Activated CD4-positive, alpha-beta T cell treated with anti-CD3 and anti-CD28 coated beads for 36 hours (primary cell): ENCODE data around the gene MAST4. TPM values are rescaled to one million over a fixed set of nuclear protein-coding genes. Genes with fewer than 3 reads are reported as not detected.
"Not testable (repeated sequence)": the region's sequence is repeated elsewhere in the genome, so short reads cannot be mapped to it uniquely, and the experiment has no call there.

Experiments used
- ATAC-seq: fragments of 200-7000 bp; cut with Tn5 transposase; one replicate; pipeline ENCODE4 v1.10.0; 2021; ENCODE audit warnings: mild to moderate bottlenecking, moderate library complexity
- CTCF ChIA-PET: fragments of 350-600 bp; sonication (Branson Sonifier 250); formaldehyde crosslinking; loops from one replicate; lab custom pipeline; 2021; ENCODE audit warnings: antibody characterized with exemption; lab: Charles Lee
- POLR2A ChIA-PET: fragments of 350-600 bp; sonication (Branson Sonifier 250); formaldehyde crosslinking; loops from one replicate; lab custom pipeline; 2021; ENCODE audit warnings: antibody characterized with exemption, inconsistent platforms; lab: Charles Lee
- DNase-seq: peaks from one replicate; pipeline ENCODE4 v3.0.0-alpha.2; 2020
- H3K27ac Mint-ChIP-seq: one replicate; pipeline ENCODE4 v1.8.0; 2021; ENCODE audit warnings: mixed read lengths
- H3K27me3 Mint-ChIP-seq: one replicate; pipeline ENCODE4 v1.8.0; 2021; ENCODE audit warnings: mixed read lengths
- H3K36me3 Mint-ChIP-seq: one replicate; pipeline ENCODE4 v1.8.0; 2021; ENCODE audit warnings: low read depth, mixed read lengths
- H3K4me1 Mint-ChIP-seq: one replicate; pipeline ENCODE4 v1.8.0; 2021; ENCODE audit warnings: mixed read lengths
- H3K4me3 Mint-ChIP-seq: one replicate; pipeline ENCODE4 v1.8.0; 2021; ENCODE audit warnings: mild to moderate bottlenecking, moderate library complexity, mixed read lengths
- H3K9me3 Mint-ChIP-seq: one replicate; pipeline ENCODE4 v1.8.0; 2021; ENCODE audit warnings: low read depth, mixed read lengths
- intact Hi-C, 2 experiments: fragments of 100-400 bp; cut with DNase I in 1 of 2; cut with micrococcal nuclease in 1 of 2; formaldehyde crosslinking; loops; one replicate each; pipeline versions ENCODE4 v1.14.2 to v1.15.1; 2022 to 2024; cut with DNase I, micrococcal nuclease
- total RNA-seq, 2 experiments: library from RNA; stranded (reverse); gene quantifications; one replicate each; pipeline ENCODE4 v1.2.3, GENCODE V29; 2021

MAST4 gene
- total RNA-seq, 2 experiments from 2014 or later = 19.2 to 26.7 TPM

GRCh38 chr5:66818304-66818934, 222.2 kb downstream of the MAST4 start:
- Mint-ChIP-seq H3K36me3 (no peaks in the 10 kb centered on the region), H3K4me1 (peaks cover 24% of the 10 kb centered on the region), H3K4me3 (no peak overlapping the region), H3K27me3 (peaks cover 3% of the 10 kb centered on the region), H3K27ac (peak overlapping the region; percentile 20), H3K9me3 (no peaks in the 10 kb centered on the region)
- ATAC-seq (no peak), DNase-seq (no peak)
- ChIA-PET POLR2A (no interaction called here), CTCF (interaction anchor here (0.8 to 2.9 kb wide), 4 partner anchors 10 to 677 kb away, joined by 3 to 7 read pairs (median 4); no protein-coding TSS in a partner anchor)
- intact Hi-C loops = loop anchor here in 1 of 2 experiments (5.0 kb wide), 1 partner anchor 339 kb away; no protein-coding TSS in a partner anchor

DNA sequence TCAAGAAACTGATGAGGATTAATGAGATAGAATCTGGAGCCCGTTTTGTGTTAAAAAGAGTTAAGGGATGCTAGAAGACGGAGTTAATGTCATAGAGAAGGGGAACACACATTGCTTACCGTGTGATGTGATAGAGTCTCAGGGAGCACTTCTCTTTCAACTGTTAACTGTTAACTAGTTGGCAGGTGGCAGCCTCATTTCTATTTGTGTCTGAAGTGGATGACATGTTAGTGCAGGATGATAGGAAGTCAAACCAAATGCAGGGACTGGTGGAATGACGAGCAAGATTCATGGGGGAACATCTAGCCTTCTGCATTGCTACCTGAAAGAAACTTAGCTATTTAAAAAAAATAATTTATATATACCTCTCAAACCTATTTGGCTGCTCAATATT, 222.7 kb downstream of the MAST4 start:
- ChIA-PET CTCF (interaction anchor here (0.8 to 2.9 kb wide), 8 partner anchors 9 to 676 kb away, joined by 3 to 7 read pairs (median 4); no protein-coding TSS in a partner anchor), POLR2A (no interaction called here)
- Mint-ChIP-seq H3K27me3 (peaks cover 3% of the 10 kb centered on the region), H3K4me3 (no peak overlapping the region), H3K27ac (no peak overlapping the region), H3K36me3 (no peaks in the 10 kb centered on the region), H3K4me1 (peaks cover 26% of the 10 kb centered on the region), H3K9me3 (no peaks in the 10 kb centered on the region)
- ATAC-seq (no peak), DNase-seq (no peak)
- intact Hi-C loops = loop anchor here in 1 of 2 experiments (5.0 kb wide), 1 partner anchor 338 kb away; no protein-coding TSS in a partner anchor

DNA sequence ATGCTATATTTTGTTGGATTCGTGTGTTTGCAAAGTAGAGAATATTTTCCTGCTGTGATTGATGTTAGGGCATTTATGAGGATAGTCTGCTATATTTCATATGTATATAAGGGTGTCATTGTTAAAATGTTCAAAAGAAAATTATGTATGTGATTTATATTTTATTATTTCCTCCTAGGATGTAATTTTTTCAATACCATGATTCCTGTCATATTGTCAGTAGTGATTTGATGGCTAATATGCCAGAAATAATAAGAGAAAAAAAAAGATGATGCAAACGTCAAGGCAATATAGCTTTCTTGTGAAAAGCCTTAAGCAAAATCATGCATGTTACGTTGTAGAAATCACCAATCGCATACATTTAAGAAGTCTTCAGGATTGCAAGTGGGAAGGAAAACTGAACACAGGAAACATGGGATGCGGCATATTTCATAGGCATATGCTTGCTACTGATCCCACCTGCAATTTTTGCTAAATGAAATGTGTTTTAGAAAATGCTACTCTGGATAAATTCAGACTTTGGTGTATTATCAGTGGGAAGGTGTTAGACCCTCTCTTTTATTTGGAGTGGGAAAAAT, 224.5 kb downstream of the MAST4 start:
- Mint-ChIP-seq H3K4me3 (no peak overlapping the region), H3K9me3 (no peaks in the 10 kb centered on the region), H3K36me3 (no peaks in the 10 kb centered on the region), H3K27me3 (peaks cover 2% of the 10 kb centered on the region), H3K4me1 (peaks cover 28% of the 10 kb centered on the region), H3K27ac (no peak overlapping the region)
- DNase-seq (no peak), ATAC-seq (no peak)
- intact Hi-C loops = loop anchor here in 1 of 2 experiments (10.0 kb wide), 1 partner anchor 896 kb away; the partner anchor contains the start of gene ERBIN
- POLR2A ChIA-PET = no interaction called here
- CTCF ChIA-PET = interaction anchor here (0.6 to 2.0 kb wide), 8 partner anchors 10 to 389 kb away, joined by 3 to 7 read pairs (median 3); no protein-coding TSS in a partner anchor

DNA sequence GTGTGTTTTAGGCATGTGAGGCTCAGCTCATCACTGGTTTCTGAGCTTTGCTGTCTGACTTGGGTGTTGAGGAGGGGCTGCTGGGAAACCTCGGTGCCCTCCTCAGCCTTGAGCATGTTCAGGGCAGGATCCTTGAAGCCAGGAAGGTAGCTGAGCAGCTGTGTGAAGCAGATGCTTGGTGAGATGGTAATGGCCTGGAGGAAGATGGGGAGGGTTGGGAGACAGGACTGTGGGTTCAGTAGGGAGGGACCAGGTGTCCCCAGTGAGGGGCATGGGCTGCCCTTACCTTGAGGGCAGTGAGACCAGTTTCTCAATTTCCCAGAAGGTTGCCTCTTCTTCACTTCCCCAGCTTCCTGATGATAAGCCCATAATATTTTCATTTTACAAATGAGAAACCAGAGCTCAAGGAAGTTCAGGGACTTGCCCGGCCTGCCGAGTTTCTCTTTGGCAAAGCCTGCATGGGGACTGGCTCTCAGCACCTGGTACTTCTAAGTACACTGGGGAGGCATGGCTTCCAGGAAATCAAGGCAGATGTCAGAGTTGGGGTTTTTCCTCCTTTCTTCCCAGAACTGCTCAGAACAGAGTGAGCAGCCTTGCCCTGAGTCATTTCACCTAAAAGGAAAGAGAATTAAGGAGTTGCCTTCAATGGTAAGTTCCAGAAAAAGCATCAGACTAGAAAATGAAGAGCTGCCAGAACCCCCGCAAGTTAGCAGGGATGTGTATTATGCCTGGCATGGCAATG, 225.7 kb downstream of the MAST4 start:
- Mint-ChIP-seq H3K4me1 (peaks cover 28% of the 10 kb centered on the region), H3K9me3 (no peaks in the 10 kb centered on the region), H3K27ac (peak overlapping the region; percentile 86), H3K36me3 (no peaks in the 10 kb centered on the region), H3K4me3 (peak overlapping the region; percentile 18), H3K27me3 (peaks cover 2% of the 10 kb centered on the region)
- peak; percentile 86 for ATAC-seq
- intact Hi-C loops = loop anchor here (2.0 to 10.0 kb wide), 2 partner anchors 19 to 897 kb away; partner anchors contain the start of gene ERBIN (in 1 of the 2)
- ChIA-PET POLR2A (interaction anchor here (0.6 kb wide), 1 partner anchor 45 kb away, joined by 3 read pairs; no protein-coding TSS in a partner anchor), CTCF (interaction anchor here (0.6 kb wide), 1 partner anchor 116 kb away, joined by 3 read pairs; no protein-coding TSS in a partner anchor)
- peak; percentile 70 for DNase-seq

GRCh38 chr5:66822906-66823305, 226.7 kb downstream of the MAST4 start:
- H3K4me3 Mint-ChIP-seq, ATAC-seq, H3K36me3 Mint-ChIP-seq, H3K9me3 Mint-ChIP-seq, CTCF ChIA-PET, POLR2A ChIA-PET, H3K27me3 Mint-ChIP-seq, DNase-seq: not testable (repeated sequence)
- intact Hi-C loops = loop anchor here (2.0 to 10.0 kb wide), 2 partner anchors 18 to 898 kb away; partner anchors contain the start of gene ERBIN (in 1 of the 2)
- peaks cover 29% of the 10 kb centered on the region for H3K4me1 Mint-ChIP-seq
- peak overlapping the region; percentile 86 for H3K27ac Mint-ChIP-seq

DNA sequence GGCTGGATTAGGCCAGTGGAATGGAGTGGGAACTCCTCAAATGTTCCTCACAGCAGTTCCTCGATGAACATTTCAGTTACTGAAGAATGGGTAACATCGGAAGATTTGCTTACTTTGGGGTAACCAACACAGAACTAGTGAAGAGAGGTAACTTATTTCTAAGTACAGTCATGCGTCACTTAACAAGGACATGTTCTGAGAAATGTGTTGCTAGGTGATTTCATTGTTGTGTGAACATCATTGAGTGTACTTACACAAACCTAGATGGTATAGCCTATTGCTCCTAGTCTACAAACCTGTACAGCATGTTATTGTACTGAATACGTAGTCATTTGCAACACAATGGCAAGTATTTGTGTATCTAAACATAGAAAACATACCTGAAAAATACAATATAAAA, 228.3 kb downstream of the MAST4 start:
- DNase-seq (no peak), ATAC-seq (no peak)
- H3K27ac Mint-ChIP-seq = peak overlapping the region; percentile 70
- no peaks in the 10 kb centered on the region for H3K36me3 Mint-ChIP-seq
- peaks cover 40% of the 10 kb centered on the region for H3K4me1 Mint-ChIP-seq
- POLR2A ChIA-PET = no interaction called here
- H3K27me3 Mint-ChIP-seq = peaks cover 10% of the 10 kb centered on the region
- no peak overlapping the region for H3K4me3 Mint-ChIP-seq
- CTCF ChIA-PET = interaction anchor here (1.1 to 1.8 kb wide), 2 partner anchors 10 to 261 kb away, joined by 3 to 9 read pairs; no protein-coding TSS in a partner anchor
- no peaks in the 10 kb centered on the region for H3K9me3 Mint-ChIP-seq
- intact Hi-C loops = loop anchor here in 1 of 2 experiments (10.0 kb wide), 1 partner anchor 900 kb away; the partner anchor contains the start of gene ERBIN

GRCh38 chr5:66826263-66826662, 230.1 kb downstream of the MAST4 start:
- ATAC-seq (no peak), DNase-seq (no peak)
- intact Hi-C loops = loop anchor here (5.0 to 10.0 kb wide), 3 partner anchors 186 to 901 kb away; partner anchors contain the start of gene ERBIN (in 1 of the 2)
- no peak overlapping the region for H3K4me3 Mint-ChIP-seq
- no peak overlapping the region for H3K27ac Mint-ChIP-seq
- CTCF ChIA-PET = interaction anchor here (0.9 kb wide), 1 partner anchor 10 kb away, joined by 5 read pairs; no protein-coding TSS in a partner anchor
- POLR2A ChIA-PET = no interaction called here
- no peaks in the 10 kb centered on the region for H3K36me3 Mint-ChIP-seq
- H3K9me3 Mint-ChIP-seq = no peaks in the 10 kb centered on the region
- peaks cover 46% of the 10 kb centered on the region for H3K4me1 Mint-ChIP-seq
- peaks cover 19% of the 10 kb centered on the region for H3K27me3 Mint-ChIP-seq

DNA sequence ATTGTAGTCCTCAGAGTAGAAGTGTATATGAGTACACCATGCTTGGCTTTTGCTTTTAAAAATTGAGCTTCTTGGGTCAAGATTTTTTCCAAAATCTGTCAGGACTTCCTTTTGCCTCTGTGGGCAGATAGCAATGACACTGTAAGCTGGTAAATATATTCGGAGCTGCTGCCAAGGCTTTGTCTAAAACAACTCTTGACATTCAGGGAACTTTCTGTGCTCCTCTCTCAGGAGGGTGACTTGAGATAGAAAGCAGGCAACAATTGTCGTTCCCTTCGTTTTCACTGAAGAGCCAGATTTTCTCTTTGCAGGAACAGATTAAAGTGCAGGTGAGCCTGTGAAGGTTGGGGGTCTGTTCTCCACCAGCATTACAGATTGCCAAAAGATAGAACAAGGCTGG, 230.5 kb downstream of the MAST4 start:
- no peak overlapping the region for H3K4me3 Mint-ChIP-seq
- peaks cover 19% of the 10 kb centered on the region for H3K27me3 Mint-ChIP-seq
- H3K4me1 Mint-ChIP-seq = peaks cover 42% of the 10 kb centered on the region
- no peaks in the 10 kb centered on the region for H3K9me3 Mint-ChIP-seq
- H3K36me3 Mint-ChIP-seq = no peaks in the 10 kb centered on the region
- H3K27ac Mint-ChIP-seq = no peak overlapping the region
- CTCF ChIA-PET = interaction anchor here (0.9 to 1.2 kb wide), 2 partner anchors 11 to 333 kb away, joined by 3 to 5 read pairs; no protein-coding TSS in a partner anchor
- no peak for DNase-seq
- intact Hi-C loops = loop anchor here (5.0 to 10.0 kb wide), 3 partner anchors 186 to 902 kb away; partner anchors contain the start of gene ERBIN (in 1 of the 2)
- POLR2A ChIA-PET = no interaction called here
- no peak for ATAC-seq

DNA sequence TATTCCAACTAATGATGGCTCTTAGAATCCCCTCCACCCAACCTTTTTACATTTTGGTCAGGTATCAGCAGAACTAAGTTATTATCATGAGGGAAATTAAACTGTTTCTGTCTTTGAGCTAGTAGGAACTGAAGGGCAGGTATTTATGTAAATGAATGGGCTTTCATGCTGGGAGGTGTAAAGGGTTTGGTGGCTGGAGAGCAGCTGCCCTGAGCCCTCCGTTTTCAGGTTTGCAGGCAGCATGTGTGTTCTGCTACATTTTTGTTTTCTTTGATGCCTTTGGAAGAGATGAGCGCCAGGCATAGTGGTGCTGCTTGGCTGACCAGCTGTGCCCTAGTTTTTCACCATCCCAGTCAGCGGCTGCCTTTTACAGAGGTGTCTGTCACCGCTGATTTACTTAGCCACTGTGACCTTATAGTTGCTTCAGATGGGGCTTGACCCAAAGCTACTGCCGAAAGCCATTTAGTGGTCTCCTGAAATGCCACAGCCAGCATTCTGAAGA, 231.9 kb downstream of the MAST4 start:
- POLR2A ChIA-PET = interaction anchor here (2.7 kb wide), 1 partner anchor 12 kb away, joined by 14 read pairs; no protein-coding TSS in a partner anchor
- peak; percentile 8 for DNase-seq
- intact Hi-C loops = loop anchor here (2.0 to 10.0 kb wide), 5 partner anchors 177 to 903 kb away; partner anchors contain the start of gene ERBIN (in 1 of the 2)
- H3K9me3 Mint-ChIP-seq = no peaks in the 10 kb centered on the region
- H3K4me3 Mint-ChIP-seq = peak overlapping the region; percentile 82
- peak overlapping the region; percentile 58 for H3K27ac Mint-ChIP-seq
- peaks cover 28% of the 10 kb centered on the region for H3K4me1 Mint-ChIP-seq
- no peaks in the 10 kb centered on the region for H3K36me3 Mint-ChIP-seq
- H3K27me3 Mint-ChIP-seq = peaks cover 23% of the 10 kb centered on the region
- CTCF ChIA-PET = interaction anchor here (0.6 to 3.9 kb wide), 10 partner anchors 9 to 334 kb away, joined by 3 to 26 read pairs (median 4); no protein-coding TSS in a partner anchor
- no peak for ATAC-seq
